Skeletal muscle satellite cell (primary cell): ENCODE results near the gene CLSTN1.

Experiments
- H3K27me3 ChIP-seq: 2 replicates; pipeline ENCODE4 v1.7.0; 2013; ENCODE audit warnings: low read length; ENCODE audit not compliant: control insufficient read depth, insufficient read depth
- H3K36me3 ChIP-seq: 2 replicates; pipeline ENCODE4 v1.7.0; 2013; ENCODE audit warnings: mild to moderate bottlenecking, control low read depth, low read length; ENCODE audit not compliant: insufficient read depth
- H3K4me1 ChIP-seq: 2 replicates; pipeline ENCODE4 v1.7.0; 2013; ENCODE audit warnings: low read length; ENCODE audit not compliant: control insufficient read depth, insufficient read depth
- H3K4me2 ChIP-seq: 2 replicates; pipeline ENCODE4 v1.7.0; 2013; ENCODE audit warnings: mild to moderate bottlenecking, low read length
- H3K4me3 ChIP-seq: 2 replicates; pipeline ENCODE4 v1.7.0; 2013; ENCODE audit warnings: low read length
- H3K9ac ChIP-seq: 2 replicates; pipeline ENCODE4 v1.7.0; 2013; ENCODE audit warnings: mild to moderate bottlenecking, low read depth, low read length, moderate library complexity
- H3K9me3 ChIP-seq: replicated peaks from 2 replicates; pipeline ENCODE4 v1.7.0; 2013; ENCODE audit warnings: mild to moderate bottlenecking, control low read depth, low read length

The CLSTN1 gene

GRCh38 chr1:9787702-9788101, 36.1 kb downstream of the CLSTN1 start:
- peaks cover 7% of the 10 kb centered on the region for H3K4me1 ChIP-seq
- H3K9ac ChIP-seq = no peak overlapping the region
- H3K27me3 ChIP-seq = no peaks in the 10 kb centered on the region
- no peak overlapping the region for H3K4me3 ChIP-seq
- H3K4me2 ChIP-seq = no peak overlapping the region
- no peaks in the 10 kb centered on the region for H3K36me3 ChIP-seq
- H3K9me3 ChIP-seq = no peaks in the 10 kb centered on the region

DNA sequence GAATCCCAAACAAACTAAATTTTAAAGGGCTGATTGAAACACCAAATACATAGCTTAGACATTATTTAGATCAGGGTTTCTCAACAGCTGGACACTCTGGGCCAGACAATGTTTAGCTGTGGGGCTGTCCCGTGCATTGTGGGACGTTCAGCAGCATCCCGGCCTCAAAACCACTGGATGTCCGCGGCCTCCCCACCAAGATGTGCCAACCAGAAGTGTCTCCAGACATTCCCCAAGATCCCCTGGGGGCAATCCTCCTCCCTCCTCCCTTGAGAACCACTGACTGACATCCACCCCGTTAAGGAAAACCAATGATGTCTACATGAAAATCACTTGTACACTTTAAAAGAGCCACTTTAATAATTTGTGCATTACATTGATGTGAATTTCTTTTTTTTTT, 38.4 kb downstream of the CLSTN1 start:
- no peak overlapping the region for H3K4me2 ChIP-seq
- no peak overlapping the region for H3K9ac ChIP-seq
- peaks cover 7% of the 10 kb centered on the region for H3K4me1 ChIP-seq
- no peak overlapping the region for H3K4me3 ChIP-seq
- no peaks in the 10 kb centered on the region for H3K27me3 ChIP-seq
- H3K9me3 ChIP-seq = no peaks in the 10 kb centered on the region
- no peaks in the 10 kb centered on the region for H3K36me3 ChIP-seq

- Histone ChIP-seq H3K4me3 (no peak overlapping the region), H3K4me2 (no peak overlapping the region), H3K9ac (no peak overlapping the region), H3K4me1 (peaks cover 7% of the 10 kb centered on the region), H3K9me3 (no peaks in the 10 kb centered on the region), H3K36me3 (no peaks in the 10 kb centered on the region), H3K27me3 (no peaks in the 10 kb centered on the region)
Measured at GRCh38 chr1:9784508-9785133, 39.1 kb downstream of the CLSTN1 start.

- Histone ChIP-seq H3K9ac (no peak overlapping the region), H3K36me3 (no peaks in the 10 kb centered on the region), H3K4me3 (no peak overlapping the region), H3K27me3 (no peaks in the 10 kb centered on the region), H3K4me1 (peaks cover 7% of the 10 kb centered on the region), H3K4me2 (no peak overlapping the region), H3K9me3 (no peaks in the 10 kb centered on the region)
Measured at GRCh38 chr1:9782897-9783296, 40.9 kb downstream of the CLSTN1 start.

DNA sequence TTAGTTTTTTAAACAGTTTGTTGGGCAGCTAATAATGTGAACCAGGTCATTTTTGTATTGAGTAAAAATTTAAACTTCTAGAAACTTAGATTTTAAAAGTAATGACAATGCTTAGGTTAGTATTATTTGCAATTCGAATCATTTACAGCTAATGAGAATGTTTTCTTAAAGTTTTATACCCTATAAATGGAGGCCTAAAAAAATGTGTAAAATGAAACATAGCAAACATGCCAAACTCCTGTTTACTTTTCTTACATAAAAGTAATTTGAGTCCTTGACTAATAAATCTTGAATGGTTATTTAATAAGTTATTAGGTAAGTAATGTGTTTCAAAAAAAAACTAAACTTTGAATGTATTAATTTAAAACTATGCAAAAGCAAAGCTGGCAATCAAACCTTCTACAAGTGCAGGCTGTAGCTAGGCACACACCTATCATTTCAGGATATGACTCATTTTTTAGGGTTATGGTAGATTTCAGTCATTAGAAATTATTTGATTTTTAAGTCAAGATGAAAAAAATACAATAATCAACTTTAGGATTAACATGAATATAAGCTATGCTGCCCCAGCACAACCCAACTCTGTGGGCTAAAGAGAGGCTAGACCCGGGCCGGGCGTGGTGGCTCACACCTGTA, 41.5 kb downstream of the CLSTN1 start:
- Histone ChIP-seq H3K4me2 (no peak overlapping the region), H3K4me3 (no peak overlapping the region), H3K27me3 (no peaks in the 10 kb centered on the region), H3K9me3 (no peaks in the 10 kb centered on the region), H3K4me1 (peaks cover 7% of the 10 kb centered on the region), H3K36me3 (no peaks in the 10 kb centered on the region), H3K9ac (no peak overlapping the region)

- Histone ChIP-seq H3K27me3 (no peaks in the 10 kb centered on the region), H3K36me3 (no peaks in the 10 kb centered on the region), H3K4me3 (no peak overlapping the region), H3K9me3 (no peaks in the 10 kb centered on the region), H3K9ac (no peak overlapping the region), H3K4me1 (peaks cover 18% of the 10 kb centered on the region), H3K4me2 (no peak overlapping the region)
Measured at GRCh38 chr1:9780554-9781110, 43.1 kb downstream of the CLSTN1 start.

GRCh38 chr1:9778905-9779304, 44.9 kb downstream of the CLSTN1 start:
- H3K4me1 ChIP-seq = peaks cover 19% of the 10 kb centered on the region
- H3K4me2 ChIP-seq = no peak overlapping the region
- no peak overlapping the region for H3K4me3 ChIP-seq
- H3K9ac ChIP-seq = no peak overlapping the region
- H3K27me3 ChIP-seq = no peaks in the 10 kb centered on the region
- no peaks in the 10 kb centered on the region for H3K36me3 ChIP-seq
- no peaks in the 10 kb centered on the region for H3K9me3 ChIP-seq

- Histone ChIP-seq H3K4me1 (peaks cover 12% of the 10 kb centered on the region), H3K4me2 (peak overlapping the region; percentile 20), H3K36me3 (peaks cover 4% of the 10 kb centered on the region), H3K27me3 (no peaks in the 10 kb centered on the region), H3K4me3 (no peak overlapping the region), H3K9ac (no peak overlapping the region), H3K9me3 (no peaks in the 10 kb centered on the region)
Measured at GRCh38 chr1:9776685-9777084, 47.1 kb downstream of the CLSTN1 start.

DNA sequence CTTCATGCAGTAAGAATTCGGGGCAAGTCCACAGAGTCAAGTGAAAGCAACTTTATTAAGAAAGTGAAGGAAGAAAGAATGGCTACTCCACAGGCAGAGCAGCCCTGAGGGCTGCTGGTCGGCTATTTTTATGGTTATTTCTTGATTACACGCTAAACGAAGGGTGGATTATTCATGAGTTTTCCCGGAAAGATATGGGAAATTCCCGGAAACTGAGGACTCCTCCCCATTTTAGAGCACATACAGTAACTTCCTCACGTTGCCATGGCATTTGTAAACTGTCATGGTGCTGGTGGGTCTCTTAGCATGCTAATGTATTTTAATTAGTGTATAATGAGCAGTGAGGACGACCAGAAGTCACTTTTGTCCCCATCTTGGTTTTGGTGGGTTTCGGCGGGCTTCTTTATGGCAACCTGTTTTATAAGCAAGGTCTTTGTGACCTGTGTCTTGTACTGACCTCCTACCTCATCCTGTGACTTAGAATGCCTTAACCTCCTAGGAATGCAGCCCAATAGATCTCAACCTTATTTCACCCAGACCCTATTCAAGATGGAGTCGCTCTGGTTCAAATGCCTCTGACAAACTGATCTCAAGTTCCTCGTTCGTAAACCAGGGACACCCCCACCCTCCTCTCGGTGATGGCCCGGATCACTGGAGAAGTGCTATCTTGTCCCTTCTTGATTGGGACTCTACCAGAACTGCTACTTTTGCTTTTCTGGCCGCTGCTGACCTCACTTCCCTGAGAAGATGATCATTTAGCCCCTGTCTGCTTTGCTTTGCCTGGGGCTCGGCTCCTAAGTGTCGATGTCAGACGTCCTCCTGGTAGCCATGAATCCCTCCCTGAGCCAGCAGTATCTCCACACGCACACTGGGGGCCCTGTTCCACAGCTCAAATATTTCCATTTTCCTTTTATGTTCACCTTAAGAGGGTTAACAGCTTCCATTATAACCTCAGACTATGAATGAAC, 48.8 kb downstream of the CLSTN1 start:
- Histone ChIP-seq H3K4me1 (peaks cover 12% of the 10 kb centered on the region), H3K27me3 (no peaks in the 10 kb centered on the region), H3K36me3 (peaks cover 4% of the 10 kb centered on the region), H3K4me3 (no peak overlapping the region), H3K9ac (no peak overlapping the region), H3K4me2 (no peak overlapping the region), H3K9me3 (no peaks in the 10 kb centered on the region)

DNA sequence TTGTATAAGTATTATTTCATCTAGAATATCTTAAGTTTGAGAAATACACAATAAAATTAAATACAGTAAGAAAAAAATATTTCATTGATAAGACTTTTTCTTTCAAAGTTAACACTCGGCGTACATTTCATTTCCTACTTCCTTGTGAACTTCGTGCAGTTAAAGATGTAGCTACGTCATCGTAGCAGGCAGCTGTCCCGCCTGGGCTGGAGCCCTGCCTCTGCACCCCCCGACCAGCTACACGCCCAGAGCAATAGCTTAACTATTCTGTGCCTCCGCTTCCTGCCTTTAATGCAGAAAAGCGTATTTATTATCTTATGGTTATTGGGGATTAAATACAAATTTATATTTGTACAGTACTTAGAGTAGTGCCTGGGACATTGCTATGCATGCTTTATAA, 53.5 kb downstream of the CLSTN1 start:
- peaks cover 4% of the 10 kb centered on the region for H3K36me3 ChIP-seq
- peak overlapping the region; percentile 2 for H3K4me2 ChIP-seq

DNA sequence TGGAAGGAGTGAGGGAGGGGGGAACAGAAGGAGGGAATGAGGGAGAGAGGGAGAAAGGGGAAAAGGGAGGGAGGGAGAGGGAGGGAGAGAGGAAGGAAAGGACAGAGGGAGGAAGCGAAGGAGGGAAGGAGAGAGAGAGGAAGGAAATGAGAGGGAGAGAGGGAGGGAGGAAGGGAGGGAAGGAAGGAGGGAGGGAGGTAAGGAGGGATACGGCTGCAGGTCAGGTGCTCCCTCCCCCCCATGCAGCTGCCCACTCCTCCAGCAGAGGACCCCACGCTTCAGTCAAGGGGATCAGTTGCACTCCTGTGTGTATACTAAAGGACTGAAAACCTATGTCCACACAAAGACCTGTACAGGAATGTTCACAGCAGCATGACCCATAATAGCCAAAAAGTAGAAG, 54.8 kb downstream of the CLSTN1 start:
- Histone ChIP-seq H3K4me2 (no peak overlapping the region), H3K27me3 (no peaks in the 10 kb centered on the region), H3K4me1 (peaks cover 17% of the 10 kb centered on the region), H3K9me3 (no peaks in the 10 kb centered on the region), H3K36me3 (peaks cover 4% of the 10 kb centered on the region), H3K4me3 (no peak overlapping the region), H3K9ac (no peak overlapping the region)

More for the DNA sequence above, 53.5 kb downstream of the CLSTN1 start:
- no peak overlapping the region for H3K4me3 ChIP-seq
- H3K4me1 ChIP-seq = peaks cover 16% of the 10 kb centered on the region
- no peaks in the 10 kb centered on the region for H3K27me3 ChIP-seq
- H3K9me3 ChIP-seq = no peaks in the 10 kb centered on the region
- peak overlapping the region; percentile 18 for H3K9ac ChIP-seq
